ENCODE data around the gene CAMKK2.
"Not testable (repeated sequence)": the region's sequence is repeated elsewhere in the genome, so short reads cannot be mapped to it uniquely, and the experiment has no call there.

Gene CAMKK2

GRCh38 chr12:121230538-121230907 lies 66.0 kb downstream of the CAMKK2 start:
- no peak for DNase-seq (ENCODE audit: low read depth)
- no peak overlapping the region for H3K4me3 ChIP-seq (ENCODE audit: low read depth, low read length)
- TF ChIP-seq CTCF (conservative IDR thresholded peaks at IDR 0.05; ENCODE audit: low read depth, low read length) = no peak

- not testable (repeated sequence) for H3K4me3 ChIP-seq (ENCODE audit: low read depth, low read length)
- TF ChIP-seq CTCF (conservative IDR thresholded peaks at IDR 0.05; ENCODE audit: low read depth, low read length) = peak; percentile 90
- peak; percentile 84 for DNase-seq (ENCODE audit: low read depth)
Measured at GRCh38 chr12:121229826-121230537, 66.5 kb downstream of the CAMKK2 start.

GRCh38 chr12:121228919-121229665 lies 67.4 kb downstream of the CAMKK2 start:
- no peak for DNase-seq (ENCODE audit: low read depth)
- TF ChIP-seq CTCF (conservative IDR thresholded peaks at IDR 0.05; ENCODE audit: low read depth, low read length) = no peak
- no peak overlapping the region for H3K4me3 ChIP-seq (ENCODE audit: low read depth, low read length)

GRCh38 chr12:121227294-121227693 lies 69.2 kb downstream of the CAMKK2 start:
- DNase-seq (ENCODE audit: low read depth) = no peak
- TF ChIP-seq CTCF (conservative IDR thresholded peaks at IDR 0.05; ENCODE audit: low read depth, low read length) = no peak

GRCh38 chr12:121226871-121227270 lies 69.6 kb downstream of the CAMKK2 start:
- H3K4me3 ChIP-seq (ENCODE audit: low read depth, low read length); DNase-seq (ENCODE audit: low read depth): not testable (repeated sequence)

More at GRCh38 chr12:121227294-121227693, 69.2 kb downstream of the CAMKK2 start:
- no peak overlapping the region for H3K4me3 ChIP-seq (ENCODE audit: low read depth, low read length)

GRCh38 chr12:121226399-121226798 lies 70.1 kb downstream of the CAMKK2 start:
- H3K4me3 ChIP-seq (ENCODE audit: low read depth, low read length) = no peak overlapping the region
- no peak for DNase-seq (ENCODE audit: low read depth)
- TF ChIP-seq CTCF (conservative IDR thresholded peaks at IDR 0.05; ENCODE audit: low read depth, low read length) = no peak

- no peak overlapping the region for H3K4me3 ChIP-seq (ENCODE audit: low read depth, low read length)
- DNase-seq (ENCODE audit: low read depth) = no peak
- no peak for TF ChIP-seq CTCF (conservative IDR thresholded peaks at IDR 0.05; ENCODE audit: low read depth, low read length)
Measured at GRCh38 chr12:121224591-121224990, 71.9 kb downstream of the CAMKK2 start.
